Stimulated activated CD8-positive, alpha-beta memory T cell treated with anti-CD3 and anti-CD28 coated beads, Interleukin-12 subunit alpha, Interleukin-12 subunit beta, amount 100 ng/mL, for 24 hours (primary cell): ENCODE measurements around the gene CDH13.

ENCODE experiments used
- DNase-seq: peaks from one replicate; pipeline ENCODE4 v3.0.0-alpha.2; 2020; ENCODE audit errors: extremely low read depth

The CDH13 gene

DNA sequence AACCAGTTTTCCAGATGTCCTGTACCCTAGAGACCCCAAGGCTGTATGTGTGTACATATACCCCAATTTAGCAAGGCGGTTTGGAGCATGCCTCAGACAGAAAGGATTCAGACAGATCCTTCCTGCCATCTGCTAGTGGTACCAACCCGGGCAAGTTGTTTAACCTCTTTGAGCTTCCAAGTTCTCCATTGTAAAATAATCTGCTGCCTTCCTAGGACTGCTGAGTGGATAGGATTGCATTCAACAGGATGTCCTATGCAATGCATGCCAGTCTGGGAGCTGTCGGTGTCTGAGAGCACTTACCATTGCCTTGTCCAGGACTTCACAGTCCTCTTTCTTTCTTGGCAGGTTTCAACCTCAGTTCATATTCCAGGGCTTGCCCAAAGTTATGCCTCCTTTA, 1.9 kb downstream of the CDH13 start:
- DNase-seq, result no peak

DNA sequence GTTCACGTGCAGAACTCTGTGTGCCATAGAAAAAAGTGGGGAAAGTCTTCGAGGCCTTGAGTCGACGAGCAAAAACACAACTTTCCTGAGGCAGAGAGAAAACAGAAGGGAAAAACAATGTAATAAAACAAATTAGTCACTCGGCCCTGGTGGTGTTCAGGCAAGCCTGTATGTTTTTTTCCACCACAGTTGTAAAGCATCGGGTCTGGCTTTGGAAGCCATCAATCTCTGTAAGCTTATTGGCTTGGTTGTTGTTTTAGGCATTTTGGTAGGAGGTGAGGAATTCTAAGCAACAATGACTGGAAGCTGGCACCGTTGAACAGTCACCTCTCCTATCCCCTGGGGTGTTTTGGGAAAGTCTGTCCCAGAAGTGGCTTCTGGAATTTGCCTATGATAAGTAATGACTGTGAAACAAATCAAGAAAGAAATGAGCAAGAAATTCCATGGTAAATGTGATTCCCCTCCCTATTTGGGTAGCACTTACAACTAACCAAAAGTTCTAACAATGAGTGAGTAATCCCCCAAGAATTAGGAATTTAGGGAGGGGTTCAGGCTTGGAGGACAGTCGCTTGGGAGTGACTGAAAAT, 2.8 kb downstream of the CDH13 start:
- DNase-seq, result no peak

DNA sequence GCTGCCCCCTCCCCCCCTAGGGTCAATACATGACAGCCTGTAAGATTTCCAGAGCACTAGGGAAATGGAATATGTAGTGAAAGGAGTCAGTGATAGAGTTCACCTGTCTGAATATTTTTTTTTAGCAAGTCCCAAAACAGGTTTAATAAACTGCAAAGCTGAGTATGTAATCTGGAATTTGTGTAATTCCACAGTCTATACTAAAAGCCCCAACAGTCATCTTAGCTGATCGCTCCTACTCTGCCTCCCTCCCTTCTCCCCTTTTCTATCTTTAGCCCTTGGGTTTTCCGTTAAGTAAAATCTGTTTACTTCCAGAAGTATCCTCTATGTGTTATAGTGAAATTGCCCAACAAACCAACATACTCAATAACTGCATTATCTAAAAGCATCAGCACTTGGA, 3.5 kb downstream of the CDH13 start:
- DNase-seq, result no peak

DNA sequence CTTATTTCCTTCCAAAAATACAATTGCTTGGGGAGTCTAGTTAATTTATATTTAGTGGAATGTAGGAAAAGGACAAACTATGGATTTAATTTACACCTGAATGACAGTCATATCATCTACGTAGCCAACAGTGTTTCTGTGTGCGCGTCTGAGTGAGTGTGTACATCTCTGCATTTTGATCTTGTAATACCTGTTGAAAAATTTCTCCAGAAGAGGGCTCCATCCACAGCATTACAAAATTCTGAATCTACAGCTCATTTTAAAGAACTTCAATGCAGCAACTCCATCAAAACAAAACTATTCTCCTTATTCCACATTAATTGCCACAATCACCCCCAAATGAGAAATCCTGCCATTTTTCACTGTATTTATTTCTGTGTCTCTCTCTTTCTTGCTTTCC, 3.9 kb downstream of the CDH13 start:
- no peak for DNase-seq

DNA sequence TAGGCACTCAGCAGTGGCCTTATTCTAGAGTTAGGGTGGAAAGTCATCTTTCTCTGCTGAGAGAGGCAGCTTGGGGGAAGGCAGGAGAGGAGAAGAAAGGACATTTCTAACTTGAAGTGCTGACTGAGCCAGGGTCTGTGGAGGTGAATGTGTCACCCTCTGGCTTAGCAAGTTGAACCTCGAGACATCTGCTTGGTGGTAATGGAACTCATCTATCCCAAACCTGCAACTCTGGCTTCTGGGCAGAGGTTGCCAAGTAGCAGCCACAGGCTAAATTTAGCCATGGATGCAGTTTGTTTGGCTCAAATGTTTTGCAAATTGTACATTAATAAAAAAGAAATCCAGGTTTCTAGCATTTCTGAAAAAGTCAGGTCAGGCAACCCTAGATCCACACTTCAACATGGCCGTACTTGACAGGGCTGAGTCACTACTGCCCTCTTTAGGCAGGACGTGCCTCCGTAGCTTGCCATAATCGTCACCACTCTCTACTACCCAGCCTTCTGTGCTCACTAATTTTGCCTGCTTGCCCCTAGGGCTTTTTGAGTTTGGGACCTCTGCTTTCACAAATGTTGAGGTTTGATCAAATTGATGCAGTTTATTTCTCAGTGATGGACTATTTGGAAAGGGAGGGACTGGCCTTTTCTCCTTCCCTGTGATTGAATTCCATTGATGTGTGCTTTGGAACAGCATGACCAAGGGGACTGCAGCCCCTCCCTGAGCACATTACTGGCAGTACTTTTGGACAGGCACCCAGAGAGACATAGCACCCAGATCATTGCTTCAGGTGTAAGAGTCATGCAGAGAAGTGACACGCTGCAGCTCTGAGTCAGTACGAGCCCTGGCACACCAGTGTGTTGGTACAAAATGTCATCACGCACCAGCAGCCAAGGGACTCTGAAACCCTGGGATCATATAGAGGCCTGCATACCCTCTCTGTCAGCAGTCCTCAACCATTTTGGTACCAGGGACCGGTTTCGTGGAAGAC, 5.2 kb downstream of the CDH13 start:
- no peak for DNase-seq

DNA sequence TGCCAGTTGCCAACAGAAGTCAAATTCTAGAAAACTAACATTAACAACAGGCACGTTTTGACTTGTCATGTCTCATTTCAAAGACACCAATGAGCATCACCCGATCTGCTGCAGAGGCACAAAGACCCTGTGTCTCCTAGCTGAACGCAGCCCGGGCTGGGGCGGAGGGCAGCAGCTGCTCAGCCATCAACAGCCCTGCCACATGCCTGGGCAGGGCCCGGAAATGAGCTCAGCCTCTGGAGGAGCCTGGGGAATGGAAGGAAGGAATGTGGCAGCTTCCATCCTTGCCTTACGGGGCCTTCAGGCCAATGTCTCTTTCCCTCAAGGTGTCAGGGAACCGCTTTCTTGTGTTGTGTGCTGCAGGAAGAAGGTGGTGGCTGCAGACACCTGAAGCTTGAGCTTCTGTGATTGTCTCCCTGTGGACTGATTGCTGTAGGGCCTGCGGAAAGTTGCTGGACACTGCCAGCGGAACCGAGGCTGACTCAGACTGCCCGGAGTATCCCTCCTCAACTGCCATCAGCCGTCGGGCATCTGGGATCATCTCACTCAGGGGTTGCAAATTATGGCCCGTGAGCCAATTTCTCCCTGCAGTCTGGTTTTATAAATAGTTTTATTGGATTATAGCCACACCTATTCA, 7.3 kb downstream of the CDH13 start:
- DNase-seq, result no peak

DNA sequence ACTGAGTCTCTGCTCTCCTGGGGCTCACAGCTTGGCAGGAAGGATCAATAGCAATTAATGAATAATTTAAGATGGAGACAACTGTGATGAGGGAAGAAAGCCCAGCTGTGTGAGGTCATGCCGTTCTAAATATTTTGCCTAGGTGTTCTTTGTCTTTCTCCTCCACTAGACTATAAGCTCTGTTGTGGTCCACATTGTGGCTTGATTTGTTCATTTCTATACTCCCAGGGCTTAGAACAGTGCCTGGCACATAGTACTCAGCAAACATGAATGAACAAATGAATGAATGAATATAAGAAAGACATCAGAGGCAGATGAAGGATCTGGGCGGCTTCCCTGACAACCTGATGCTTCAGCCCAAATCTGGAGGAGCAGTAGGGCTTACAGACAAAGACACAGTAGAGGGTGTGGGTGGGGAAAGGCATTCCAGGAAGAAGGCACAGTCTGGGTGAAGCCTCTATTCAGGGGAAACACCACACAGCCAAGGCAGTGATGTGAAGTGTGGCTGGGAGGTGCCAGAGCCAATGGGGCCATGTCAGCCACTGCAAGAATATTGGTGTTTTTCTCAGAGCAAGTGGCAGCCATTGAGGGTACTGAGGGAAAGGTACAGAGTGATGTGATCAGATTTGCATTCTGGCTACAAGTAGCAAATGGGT, 8.3 kb downstream of the CDH13 start:
- DNase-seq, result no peak

DNA sequence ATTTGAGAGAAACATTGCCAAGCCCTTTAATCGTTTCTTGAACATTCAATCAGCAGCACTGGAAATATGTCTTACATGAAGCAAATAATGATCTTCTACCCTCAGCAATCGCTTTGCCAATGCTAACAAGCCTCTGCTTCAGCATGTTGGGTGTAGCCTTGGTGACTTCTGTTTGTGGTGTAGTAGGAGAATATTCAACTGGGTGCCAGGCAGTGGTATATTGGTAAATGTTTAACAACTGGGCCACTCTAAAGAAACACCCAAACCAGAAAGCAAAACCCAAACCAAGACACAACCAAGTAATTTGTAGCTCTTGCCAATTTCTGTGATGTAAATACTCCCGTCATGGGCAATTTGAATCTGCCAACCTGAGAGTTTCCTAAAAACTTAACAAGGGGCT, 9.7 kb downstream of the CDH13 start:
- no peak for DNase-seq

DNA sequence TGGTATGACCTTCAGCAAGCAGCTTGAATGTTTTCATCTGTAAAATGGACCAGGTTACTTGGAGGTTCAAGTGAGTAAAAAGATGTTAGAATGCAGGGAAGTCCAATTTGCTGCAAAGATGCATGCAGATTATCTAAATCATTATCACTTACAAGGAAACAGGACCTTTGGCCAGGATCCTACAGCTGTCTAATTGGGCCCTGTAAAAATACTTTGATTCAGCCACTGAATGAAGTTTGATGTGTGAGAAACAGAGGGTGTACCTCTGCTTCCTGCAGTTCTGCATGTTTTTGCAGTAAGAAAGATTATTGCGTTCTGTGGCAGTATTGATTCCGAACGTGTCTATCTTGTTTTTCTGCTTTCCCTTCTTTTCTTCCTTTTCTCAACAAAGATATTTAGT, 10.2 kb downstream of the CDH13 start:
- DNase-seq, result no peak

DNA sequence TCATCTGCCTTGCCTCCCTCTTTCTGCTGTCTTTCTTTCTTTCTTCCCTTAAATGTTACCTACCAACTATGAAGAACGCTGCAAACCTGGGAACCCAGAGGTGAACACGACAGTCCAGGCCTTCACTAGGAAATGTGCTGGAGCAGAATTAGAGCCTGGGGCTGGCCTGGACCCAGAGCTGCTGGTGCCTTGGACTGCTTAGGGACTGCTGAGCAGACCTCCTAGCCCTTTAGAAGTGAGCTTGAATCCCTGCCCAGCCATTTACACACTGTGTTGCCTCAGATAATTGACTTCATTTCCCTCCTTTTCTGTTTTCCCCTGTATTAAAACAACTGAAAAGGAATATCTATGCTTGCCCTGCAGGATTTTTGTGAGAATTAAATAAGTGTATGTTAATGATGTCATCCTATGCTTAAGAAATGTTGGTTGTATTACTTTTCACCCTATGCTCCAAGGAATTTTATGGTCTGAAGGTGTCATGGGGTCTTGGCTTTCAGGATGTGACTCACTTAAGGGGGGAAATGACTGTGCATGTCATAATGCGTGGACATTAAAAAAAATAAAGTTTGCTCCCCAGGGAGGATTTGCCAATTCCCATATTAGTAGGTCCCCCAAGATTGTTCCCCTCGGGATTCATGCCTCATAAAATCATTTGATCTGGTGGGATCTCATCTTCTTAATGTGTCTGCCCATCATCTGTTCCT, 11.5 kb downstream of the CDH13 start:
- DNase-seq, result no peak

DNA sequence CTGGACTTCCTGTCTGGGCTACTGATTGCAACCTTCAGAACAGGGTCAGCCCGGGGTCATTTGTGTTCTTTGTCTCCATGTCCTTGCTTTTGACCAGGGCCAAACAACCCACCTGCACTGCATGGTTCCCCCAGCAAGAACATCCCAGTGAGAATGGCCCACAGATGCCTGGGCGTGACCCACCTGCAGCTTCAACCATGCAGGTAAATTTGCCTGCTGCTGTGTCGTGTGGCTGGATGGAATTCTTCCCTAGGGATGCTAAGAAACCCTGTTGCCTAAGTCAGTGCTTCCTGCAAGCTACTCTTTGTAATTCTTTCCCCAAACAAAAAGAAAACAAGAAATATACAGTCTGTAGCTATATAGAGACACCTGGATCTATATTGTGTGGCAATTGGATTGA, 12.5 kb downstream of the CDH13 start:
- no peak for DNase-seq

DNA sequence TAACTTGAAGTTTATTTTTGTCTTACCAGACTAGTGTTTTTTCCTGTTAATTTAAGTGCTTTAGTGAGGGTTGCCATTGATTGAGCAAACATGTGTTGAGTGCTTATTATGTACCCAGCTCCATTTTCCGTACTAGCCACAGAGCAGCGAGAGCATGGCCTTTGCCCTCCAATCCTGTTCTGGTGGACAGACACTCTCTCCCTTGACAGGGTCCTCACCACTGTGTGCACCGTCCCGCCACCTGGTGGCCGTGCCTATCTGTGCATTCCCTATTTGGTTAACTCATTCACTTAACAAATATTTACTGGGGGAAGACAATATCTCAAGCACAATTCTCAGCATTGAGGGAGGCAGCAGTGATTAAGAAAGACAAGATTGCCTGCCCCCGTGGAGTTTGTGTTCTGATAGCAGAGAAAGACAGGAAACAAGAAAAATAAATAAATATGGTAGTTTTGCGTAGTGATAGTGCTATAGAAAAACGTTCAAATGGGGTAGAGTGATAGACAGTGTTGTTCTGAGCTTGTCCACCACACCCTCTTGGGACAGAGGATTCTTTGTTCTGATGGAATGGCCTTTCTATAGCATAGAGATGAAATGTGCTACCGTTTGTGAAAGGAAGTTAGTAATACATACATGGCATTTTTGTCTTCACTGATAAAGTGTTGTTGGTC, 13.0 kb downstream of the CDH13 start:
- no peak for DNase-seq

DNA sequence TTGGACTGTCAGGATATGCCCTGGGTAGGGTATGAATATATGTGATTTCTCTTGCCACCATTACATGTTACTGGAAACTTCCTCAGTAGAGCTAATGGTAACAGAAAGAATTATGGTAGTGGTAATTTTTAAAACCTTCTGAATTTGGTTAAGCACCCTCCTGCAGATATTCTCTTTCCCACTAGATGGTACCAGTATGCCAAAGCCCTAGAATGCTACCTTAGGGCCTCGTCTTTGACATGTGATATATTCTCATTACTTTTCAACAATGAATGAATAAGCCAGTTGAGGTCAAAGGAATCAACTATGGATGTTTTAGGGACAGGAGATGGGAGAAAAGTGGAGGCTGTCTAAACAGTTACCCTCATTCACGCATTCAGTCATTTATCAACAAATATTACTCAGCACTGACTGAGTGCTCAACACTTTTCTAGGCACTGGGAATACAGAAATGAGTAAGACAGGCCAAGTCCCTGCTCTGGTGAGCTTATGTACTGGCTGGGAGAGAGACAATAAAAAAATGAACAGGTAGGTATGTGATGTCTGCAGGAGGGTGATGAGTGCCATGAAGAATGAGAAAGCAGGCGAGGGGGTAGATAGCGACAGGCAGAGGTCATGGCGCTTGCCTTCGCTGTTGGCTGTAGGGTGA, 14.7 kb downstream of the CDH13 start:
- DNase-seq, result no peak

DNA sequence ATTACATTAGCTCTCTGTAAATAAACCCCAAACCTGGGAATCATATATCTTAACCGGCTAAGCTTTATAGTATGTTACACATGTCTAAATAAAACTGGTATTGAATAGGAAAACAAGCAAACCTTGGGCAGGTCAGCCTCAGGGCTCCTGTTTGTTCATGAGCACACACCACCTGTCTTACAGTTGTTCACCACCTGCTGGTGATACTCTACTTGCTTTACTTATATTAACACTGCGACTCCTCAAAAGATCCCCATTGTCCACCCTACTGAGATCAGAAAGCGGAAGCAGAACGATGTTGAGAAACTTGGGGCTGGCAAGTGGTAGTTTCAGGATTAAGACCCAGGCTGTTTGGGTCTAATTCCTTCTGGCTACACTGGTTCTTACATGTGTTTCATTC, 16.4 kb downstream of the CDH13 start:
- no peak for DNase-seq

DNA sequence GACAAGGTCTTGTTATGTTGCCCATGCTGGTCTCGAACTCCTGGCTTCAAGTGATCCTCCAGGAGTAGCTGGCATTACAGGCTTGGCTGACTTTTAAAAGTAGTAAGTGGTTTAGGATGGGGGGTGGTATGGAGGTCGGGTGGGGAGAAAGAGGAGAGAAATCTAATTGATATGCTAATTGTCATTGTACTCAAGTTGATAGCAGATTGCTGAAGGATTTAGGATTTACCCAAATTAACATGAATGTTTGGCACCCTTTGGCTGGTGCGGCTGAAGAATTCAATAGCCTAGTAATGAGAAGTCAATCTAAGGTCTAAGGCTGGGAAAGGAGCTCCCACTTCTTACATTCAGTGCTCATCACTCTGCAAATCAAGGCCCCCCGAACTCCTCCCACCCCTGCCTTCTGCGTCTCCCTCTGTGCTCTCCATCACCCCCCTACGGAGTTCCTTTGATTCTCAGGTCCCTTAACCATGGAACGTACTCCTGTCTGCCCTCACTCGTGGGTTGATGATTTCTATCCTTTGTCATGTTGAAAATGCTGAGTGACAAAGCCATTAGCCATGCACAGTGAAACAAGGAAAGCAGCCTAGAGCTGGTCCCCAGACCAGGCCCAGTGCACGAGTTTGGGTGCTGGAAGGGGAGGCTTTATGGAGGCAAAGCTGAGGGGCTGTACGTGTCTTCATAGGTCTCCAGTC, 17.3 kb downstream of the CDH13 start:
- no peak for DNase-seq

DNA sequence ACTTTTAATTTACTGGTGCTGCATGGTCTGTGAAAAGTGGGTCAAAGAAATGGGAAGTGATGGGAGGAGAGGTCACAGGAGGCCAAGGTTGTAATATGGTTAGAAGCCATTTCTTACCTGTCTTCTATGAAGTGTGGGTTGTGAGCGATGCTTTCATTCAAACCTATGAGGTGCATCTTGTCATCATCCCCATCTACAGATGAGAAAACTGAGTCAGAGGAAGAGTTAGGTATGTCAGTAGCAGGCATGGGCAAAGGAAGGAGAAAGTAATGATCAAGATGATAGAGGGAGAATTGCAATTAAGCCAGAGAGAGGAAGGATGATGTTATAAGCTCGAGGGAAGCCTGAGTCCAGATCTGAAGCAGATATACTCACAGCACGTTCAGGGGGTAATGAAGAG, 19.7 kb downstream of the CDH13 start:
- no peak for DNase-seq

DNA sequence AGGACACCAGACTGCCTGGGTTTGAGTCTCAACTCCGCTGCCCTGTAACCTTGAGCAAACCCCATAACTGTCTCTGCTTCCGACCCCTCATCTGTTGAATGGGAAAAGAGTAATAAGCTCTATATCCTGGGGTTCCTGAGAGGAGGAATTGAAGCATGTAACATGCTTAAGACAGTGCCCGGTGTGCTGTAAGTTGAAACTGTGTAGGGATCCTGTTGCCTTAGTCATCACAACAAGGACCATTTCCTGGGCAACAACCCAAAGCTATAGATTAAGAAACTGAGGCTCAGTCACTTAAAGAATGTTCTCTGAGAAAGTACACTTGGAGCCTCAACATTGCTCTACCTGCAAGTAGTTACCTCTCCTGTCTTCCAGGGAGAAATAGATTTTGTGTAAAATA, 23.0 kb downstream of the CDH13 start:
- no peak for DNase-seq

DNA sequence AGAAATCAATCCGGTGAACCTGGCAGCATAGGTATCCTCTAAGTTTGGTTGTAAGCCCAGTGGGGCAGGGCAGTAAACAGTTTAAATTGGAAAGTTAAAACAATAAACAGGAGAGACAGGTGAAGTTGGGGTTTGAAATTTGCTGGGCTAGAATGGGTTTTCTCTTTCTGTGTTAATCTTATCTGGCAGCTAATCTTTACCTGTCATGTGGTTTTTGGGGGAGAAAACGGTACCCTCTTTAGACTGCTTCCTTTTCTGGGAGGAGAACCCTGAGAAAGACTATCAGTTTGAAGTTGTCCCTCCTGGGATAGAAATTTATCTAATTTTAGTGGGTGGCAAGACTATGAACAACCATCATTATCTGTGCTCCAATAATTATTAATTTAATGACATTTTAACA, 24.0 kb downstream of the CDH13 start:
- DNase-seq, result no peak

DNA sequence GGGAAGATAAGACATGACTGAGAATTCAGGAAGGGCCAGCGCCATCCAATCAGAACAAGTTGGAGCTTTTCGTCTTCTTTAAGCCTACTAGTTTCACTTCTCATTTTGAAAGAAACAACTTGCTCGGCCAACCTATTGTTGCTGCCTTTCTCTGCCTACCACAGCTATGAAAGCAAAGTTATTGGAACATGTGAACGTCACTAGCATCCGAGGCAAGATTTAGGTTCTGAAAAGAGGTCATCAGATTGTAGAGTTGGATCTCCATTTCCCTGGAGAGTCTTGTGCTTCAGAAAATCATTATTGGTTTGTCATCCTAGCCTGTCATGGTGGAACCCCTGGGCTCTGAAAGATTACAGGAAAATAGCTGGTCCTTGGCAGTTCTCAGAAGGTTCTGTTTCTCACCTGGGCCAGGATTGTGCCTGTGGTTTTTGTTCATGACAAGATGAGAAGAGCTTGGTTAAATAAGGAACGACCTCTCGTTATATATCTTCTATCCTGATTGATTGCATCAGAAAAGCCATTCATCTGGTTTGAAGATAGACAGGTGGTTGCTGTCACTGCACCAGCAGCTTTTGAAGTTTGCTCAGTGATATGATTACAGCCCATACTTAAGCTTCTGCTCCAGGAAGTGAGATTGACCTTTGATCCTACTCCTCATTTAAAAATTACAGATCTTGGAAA, 25.3 kb downstream of the CDH13 start:
- no peak for DNase-seq

DNA sequence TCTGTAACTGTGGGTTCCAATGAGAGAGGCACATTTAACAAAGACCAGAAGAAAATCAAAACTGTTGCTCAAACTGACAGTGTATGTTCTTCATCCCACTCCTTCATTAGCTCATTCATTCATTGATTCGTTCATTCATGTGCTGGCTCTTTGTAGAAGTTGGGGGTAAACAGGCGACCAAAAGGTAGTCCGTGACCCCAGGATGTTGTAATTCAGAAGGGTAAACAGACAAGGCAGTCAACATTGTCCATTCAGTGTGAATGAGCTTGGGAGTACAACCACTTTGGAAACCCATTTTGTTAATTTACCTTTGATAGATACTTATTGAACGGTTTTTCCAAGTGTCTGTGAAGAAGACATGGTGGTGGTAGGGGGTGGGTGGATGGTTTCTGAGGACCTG, 26.1 kb downstream of the CDH13 start:
- DNase-seq, result no peak
